ENCODE results near the gene PHLDA3.

GRCh38 chr1:201448990-201449389 lies 20.0 kb downstream of the PHLDA3 start:
- TF ChIP-seq POLR2A (IDR thresholded peaks at IDR 0.05; ENCODE audit: low read length) (no peak), GATA1 (IDR thresholded peaks at IDR 0.05; ENCODE audit: low read depth, low read length) (no peak)
